ENCODE data around the gene TERT. TPM values are rescaled to one million over a fixed set of nuclear protein-coding genes. Genes with fewer than 3 reads are reported as not detected.
"Not testable (repeated sequence)": the region's sequence is repeated elsewhere in the genome, so short reads cannot be mapped to it uniquely, and the experiment has no call there.

TERT gene
- total RNA-seq, 3 donors from 2014 or later = 9.5 to 16.7 (median 10.5) TPM

GRCh38 chr5:1285141-1285540 lies 9.7 kb downstream of the TERT start:
- Mint-ChIP-seq H3K27me3 (ENCODE audit: low read depth) (peaks cover 5% of the 10 kb centered on the region), H3K36me3 (ENCODE audit: insufficient read depth) (no peaks in the 10 kb centered on the region), H3K4me3 (no peak overlapping the region), H3K9me3 (peaks cover 3% of the 10 kb centered on the region), H3K4me1 (ENCODE audit: low read depth) (no peaks in the 10 kb centered on the region)
- DNase-seq (no peak), ATAC-seq (no peak)

- not testable (repeated sequence) for ATAC-seq; H3K9me3 Mint-ChIP-seq; H3K27me3 Mint-ChIP-seq (ENCODE audit: low read depth); H3K4me3 Mint-ChIP-seq; DNase-seq; H3K4me1 Mint-ChIP-seq (ENCODE audit: low read depth); H3K36me3 Mint-ChIP-seq (ENCODE audit: insufficient read depth)
These were observed 10.4 kb downstream of the TERT start for GRCh38 chr5:1284336-1284970.

- not testable (repeated sequence) for DNase-seq
These were observed 11.2 kb downstream of the TERT start for GRCh38 chr5:1283729-1284041.

GRCh38 chr5:1282993-1283728 lies 11.7 kb downstream of the TERT start:
- H3K9me3 Mint-ChIP-seq; H3K4me3 Mint-ChIP-seq; H3K4me1 Mint-ChIP-seq (ENCODE audit: low read depth); H3K36me3 Mint-ChIP-seq (ENCODE audit: insufficient read depth); H3K27me3 Mint-ChIP-seq (ENCODE audit: low read depth); DNase-seq; ATAC-seq: not testable (repeated sequence)

More at GRCh38 chr5:1283729-1284041, 11.2 kb downstream of the TERT start:
- H3K27me3 Mint-ChIP-seq (ENCODE audit: low read depth); ATAC-seq; H3K4me3 Mint-ChIP-seq; H3K36me3 Mint-ChIP-seq (ENCODE audit: insufficient read depth); H3K9me3 Mint-ChIP-seq; H3K4me1 Mint-ChIP-seq (ENCODE audit: low read depth): not testable (repeated sequence)

- no peak for DNase-seq
- Mint-ChIP-seq H3K4me1 (ENCODE audit: low read depth) (no peaks in the 10 kb centered on the region), H3K9me3 (peaks cover 3% of the 10 kb centered on the region), H3K27me3 (ENCODE audit: low read depth) (no peaks in the 10 kb centered on the region), H3K36me3 (ENCODE audit: insufficient read depth) (peaks cover 3% of the 10 kb centered on the region), H3K4me3 (no peak overlapping the region)
- no peak for ATAC-seq
These were observed 12.5 kb downstream of the TERT start for GRCh38 chr5:1282131-1282992.

GRCh38 chr5:1281038-1281882 lies 13.6 kb downstream of the TERT start:
- peaks cover 3% of the 10 kb centered on the region for H3K9me3 Mint-ChIP-seq
- ATAC-seq = no peak
- no peak overlapping the region for H3K4me3 Mint-ChIP-seq
- no peak for DNase-seq
- no peaks in the 10 kb centered on the region for H3K4me1 Mint-ChIP-seq (ENCODE audit: low read depth)
- no peaks in the 10 kb centered on the region for H3K27me3 Mint-ChIP-seq (ENCODE audit: low read depth)
- H3K36me3 Mint-ChIP-seq (ENCODE audit: insufficient read depth) = peaks cover 3% of the 10 kb centered on the region

- H3K27me3 Mint-ChIP-seq (ENCODE audit: low read depth) = no peaks in the 10 kb centered on the region
- H3K9me3 Mint-ChIP-seq = peaks cover 3% of the 10 kb centered on the region
These were observed 14.5 kb downstream of the TERT start for GRCh38 chr5:1280177-1281037.

GRCh38 chr5:1279443-1280151 lies 15.3 kb downstream of the TERT start:
- Mint-ChIP-seq H3K36me3 (ENCODE audit: insufficient read depth) (peaks cover 3% of the 10 kb centered on the region), H3K4me1 (ENCODE audit: low read depth) (no peaks in the 10 kb centered on the region), H3K27me3 (ENCODE audit: low read depth) (no peaks in the 10 kb centered on the region), H3K9me3 (peaks cover 3% of the 10 kb centered on the region), H3K4me3 (no peak overlapping the region)
- DNase-seq (no peak), ATAC-seq (no peak)

More at GRCh38 chr5:1280177-1281037, 14.5 kb downstream of the TERT start:
- no peak for DNase-seq
- no peak overlapping the region for H3K4me3 Mint-ChIP-seq
- peaks cover 3% of the 10 kb centered on the region for H3K36me3 Mint-ChIP-seq (ENCODE audit: insufficient read depth)
- ATAC-seq = no peak
- no peaks in the 10 kb centered on the region for H3K4me1 Mint-ChIP-seq (ENCODE audit: low read depth)

GRCh38 chr5:1278656-1279442 lies 16.0 kb downstream of the TERT start:
- DNase-seq (no peak), ATAC-seq (no peak)
- Mint-ChIP-seq H3K4me3 (no peak overlapping the region), H3K9me3 (peaks cover 3% of the 10 kb centered on the region), H3K27me3 (ENCODE audit: low read depth) (no peaks in the 10 kb centered on the region), H3K36me3 (ENCODE audit: insufficient read depth) (peaks cover 3% of the 10 kb centered on the region), H3K4me1 (ENCODE audit: low read depth) (no peaks in the 10 kb centered on the region)

- DNase-seq = no peak
- ATAC-seq = no peak
- H3K4me3 Mint-ChIP-seq = no peak overlapping the region
- peaks cover 3% of the 10 kb centered on the region for H3K36me3 Mint-ChIP-seq (ENCODE audit: insufficient read depth)
- no peaks in the 10 kb centered on the region for H3K27me3 Mint-ChIP-seq (ENCODE audit: low read depth)
- no peaks in the 10 kb centered on the region for H3K4me1 Mint-ChIP-seq (ENCODE audit: low read depth)
- H3K9me3 Mint-ChIP-seq = peaks cover 3% of the 10 kb centered on the region
These were observed 16.7 kb downstream of the TERT start for GRCh38 chr5:1278216-1278615.

- Mint-ChIP-seq H3K4me1 (ENCODE audit: low read depth) (no peaks in the 10 kb centered on the region), H3K27me3 (ENCODE audit: low read depth) (no peaks in the 10 kb centered on the region), H3K36me3 (ENCODE audit: insufficient read depth) (peaks cover 3% of the 10 kb centered on the region), H3K9me3 (peaks cover 3% of the 10 kb centered on the region), H3K4me3 (no peak overlapping the region)
- ATAC-seq (no peak), DNase-seq (no peak)
These were observed 17.1 kb downstream of the TERT start for GRCh38 chr5:1277781-1278180.

GRCh38 chr5:1277331-1277730 lies 17.5 kb downstream of the TERT start:
- H3K27me3 Mint-ChIP-seq (ENCODE audit: low read depth) = no peaks in the 10 kb centered on the region

More at GRCh38 chr5:1277331-1277730, 17.5 kb downstream of the TERT start:
- DNase-seq = no peak
- H3K4me3 Mint-ChIP-seq = no peak overlapping the region
- no peaks in the 10 kb centered on the region for H3K4me1 Mint-ChIP-seq (ENCODE audit: low read depth)
- peaks cover 3% of the 10 kb centered on the region for H3K9me3 Mint-ChIP-seq
- ATAC-seq = no peak
- H3K36me3 Mint-ChIP-seq (ENCODE audit: insufficient read depth) = peaks cover 3% of the 10 kb centered on the region
